ENCODE results near the gene MAN1B1.

DNA sequence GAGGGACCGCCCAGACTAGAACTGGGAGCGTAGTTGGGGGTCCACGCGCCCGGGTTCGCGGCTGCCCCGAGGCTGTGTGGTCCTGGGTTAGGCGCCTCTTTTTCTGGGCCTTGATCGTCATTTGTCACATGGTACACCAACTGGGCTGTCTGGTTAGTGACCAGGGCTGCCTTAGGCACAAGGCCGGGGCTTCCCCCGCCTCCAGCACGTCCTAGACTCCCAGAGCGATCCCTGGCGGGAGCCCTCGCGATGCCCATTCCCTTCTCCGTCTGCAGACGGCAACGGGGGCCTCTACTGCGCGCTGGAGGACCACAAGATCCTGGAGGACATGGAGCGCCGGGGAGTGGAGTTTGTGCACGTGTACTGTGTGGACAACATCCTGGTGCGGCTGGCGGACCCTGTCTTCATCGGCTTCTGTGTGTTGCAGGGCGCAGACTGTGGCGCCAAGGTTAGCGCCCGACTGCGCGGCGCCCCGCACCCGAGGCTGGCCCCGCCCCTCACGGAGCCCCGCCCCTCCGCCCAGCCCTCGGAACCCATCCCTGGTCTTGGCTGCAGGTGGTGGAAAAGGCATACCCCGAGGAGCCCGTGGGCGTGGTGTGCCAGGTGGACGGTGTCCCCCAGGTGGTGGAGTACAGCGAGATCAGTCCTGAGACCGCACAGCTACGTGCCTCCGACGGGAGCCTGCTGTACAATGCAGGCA is 7.9 kb upstream of the MAN1B1 start:
- TF ChIP-seq POLR2A (IDR thresholded peaks at IDR 0.05) (no peak), POLR2AphosphoS5 (IDR thresholded peaks at IDR 0.05) (no peak)
- TF ChIP-seq, protein P1, sequence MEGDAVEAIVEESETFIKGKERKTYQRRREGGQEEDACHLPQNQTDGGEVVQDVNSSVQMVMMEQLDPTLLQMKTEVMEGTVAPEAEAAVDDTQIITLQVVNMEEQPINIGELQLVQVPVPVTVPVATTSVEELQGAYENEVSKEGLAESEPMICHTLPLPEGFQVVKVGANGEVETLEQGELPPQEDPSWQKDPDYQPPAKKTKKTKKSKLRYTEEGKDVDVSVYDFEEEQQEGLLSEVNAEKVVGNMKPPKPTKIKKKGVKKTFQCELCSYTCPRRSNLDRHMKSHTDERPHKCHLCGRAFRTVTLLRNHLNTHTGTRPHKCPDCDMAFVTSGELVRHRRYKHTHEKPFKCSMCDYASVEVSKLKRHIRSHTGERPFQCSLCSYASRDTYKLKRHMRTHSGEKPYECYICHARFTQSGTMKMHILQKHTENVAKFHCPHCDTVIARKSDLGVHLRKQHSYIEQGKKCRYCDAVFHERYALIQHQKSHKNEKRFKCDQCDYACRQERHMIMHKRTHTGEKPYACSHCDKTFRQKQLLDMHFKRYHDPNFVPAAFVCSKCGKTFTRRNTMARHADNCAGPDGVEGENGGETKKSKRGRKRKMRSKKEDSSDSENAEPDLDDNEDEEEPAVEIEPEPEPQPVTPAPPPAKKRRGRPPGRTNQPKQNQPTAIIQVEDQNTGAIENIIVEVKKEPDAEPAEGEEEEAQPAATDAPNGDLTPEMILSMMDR (IDR thresholded peaks at IDR 0.05) = no peak
